Osteocyte (in vitro differentiated cells): Measurements from ENCODE around the gene TREML1. TPM values are rescaled to one million over a fixed set of nuclear protein-coding genes. Genes with fewer than 3 reads are reported as not detected.
A peak's percentile ranks its signal among the peaks of the same experiment; 100 is the strongest.

Source experiments
- DNase-seq: peaks from one replicate; pipeline ENCODE4 v3.0.0; 2021; ENCODE audit warnings: mixed read lengths; ENCODE audit not compliant: unreplicated experiment; ENCODE audit errors: extremely low spot score
- H3K27ac Mint-ChIP-seq: one replicate; pipeline ENCODE4 v1.8.0; 2021; ENCODE audit warnings: mild to moderate bottlenecking, mixed read lengths; ENCODE audit not compliant: unreplicated experiment
- H3K27me3 Mint-ChIP-seq: one replicate; pipeline ENCODE4 v1.8.0; 2021; ENCODE audit warnings: mixed read lengths; ENCODE audit not compliant: unreplicated experiment
- H3K36me3 Mint-ChIP-seq: one replicate; pipeline ENCODE4 v1.8.0; 2021; ENCODE audit warnings: mixed read lengths; ENCODE audit not compliant: unreplicated experiment
- H3K4me1 Mint-ChIP-seq: one replicate; pipeline ENCODE4 v1.8.0; 2021; ENCODE audit warnings: mixed read lengths; ENCODE audit not compliant: unreplicated experiment
- H3K4me3 Mint-ChIP-seq: one replicate; pipeline ENCODE4 v1.8.0; 2021; ENCODE audit warnings: mild to moderate bottlenecking, moderate library complexity, mixed read lengths; ENCODE audit not compliant: unreplicated experiment
- H3K9me3 Mint-ChIP-seq: one replicate; pipeline ENCODE4 v1.8.0; 2021; ENCODE audit warnings: mixed read lengths; ENCODE audit not compliant: unreplicated experiment
- CTCF ChIP-seq: fragments of 200-600 bp; sonication (generic); IDR thresholded peaks from 2 replicates; pipeline ENCODE4 v1.5.0; 2021; ENCODE audit warnings: antibody characterized with exemption, mild to moderate bottlenecking, moderate library complexity
- total RNA-seq: library from RNA; stranded (reverse); gene quantifications from 2 replicates; pipeline ENCODE4 v1.2.1, GENCODE V29; 2021

TREML1 gene
- total RNA-seq, 1 donor from 2014 or later: not detected

GRCh38 chr6:41199552-41200246 lies 45.6 kb upstream of the TREML1 start:
- no peak for TF ChIP-seq CTCF
- H3K36me3 Mint-ChIP-seq: no peaks in the 10 kb centered on the region
- H3K27ac Mint-ChIP-seq: no peak overlapping the region
- DNase-seq: peak; percentile 30
- H3K9me3 Mint-ChIP-seq: no peaks in the 10 kb centered on the region
- no peak overlapping the region for H3K4me3 Mint-ChIP-seq
- peaks cover 2% of the 10 kb centered on the region for H3K4me1 Mint-ChIP-seq
- peaks cover 40% of the 10 kb centered on the region for H3K27me3 Mint-ChIP-seq

GRCh38 chr6:41197234-41197633 lies 43.1 kb upstream of the TREML1 start:
- peaks cover 2% of the 10 kb centered on the region for H3K4me1 Mint-ChIP-seq
- peaks cover 36% of the 10 kb centered on the region for H3K27me3 Mint-ChIP-seq
- no peak for TF ChIP-seq CTCF
- no peaks in the 10 kb centered on the region for H3K36me3 Mint-ChIP-seq
- DNase-seq: peak; percentile 36
- no peaks in the 10 kb centered on the region for H3K9me3 Mint-ChIP-seq
- no peak overlapping the region for H3K27ac Mint-ChIP-seq
- no peak overlapping the region for H3K4me3 Mint-ChIP-seq

- H3K27ac Mint-ChIP-seq: no peak overlapping the region
- peaks cover 30% of the 10 kb centered on the region for H3K27me3 Mint-ChIP-seq
- H3K36me3 Mint-ChIP-seq: no peaks in the 10 kb centered on the region
- H3K9me3 Mint-ChIP-seq: no peaks in the 10 kb centered on the region
- no peaks in the 10 kb centered on the region for H3K4me1 Mint-ChIP-seq
- no peak for TF ChIP-seq CTCF
- H3K4me3 Mint-ChIP-seq: no peak overlapping the region
- DNase-seq: peak; percentile 66
These were observed 40.2 kb upstream of the TREML1 start for GRCh38 chr6:41194386-41194785.

- no peak for TF ChIP-seq CTCF
- Mint-ChIP-seq H3K9me3 (no peaks in the 10 kb centered on the region), H3K27me3 (peaks cover 27% of the 10 kb centered on the region), H3K27ac (no peak overlapping the region), H3K36me3 (no peaks in the 10 kb centered on the region), H3K4me3 (no peak overlapping the region), H3K4me1 (no peaks in the 10 kb centered on the region)
- peak; percentile 23 for DNase-seq
These were observed 39.7 kb upstream of the TREML1 start for GRCh38 chr6:41193884-41194283.

- H3K36me3 Mint-ChIP-seq: no peaks in the 10 kb centered on the region
- H3K9me3 Mint-ChIP-seq: no peaks in the 10 kb centered on the region
- H3K27ac Mint-ChIP-seq: no peak overlapping the region
- no peak for TF ChIP-seq CTCF
- peak; percentile 54 for DNase-seq
- peaks cover 31% of the 10 kb centered on the region for H3K27me3 Mint-ChIP-seq
- H3K4me3 Mint-ChIP-seq: no peak overlapping the region
- no peaks in the 10 kb centered on the region for H3K4me1 Mint-ChIP-seq
These were observed 39.1 kb upstream of the TREML1 start for GRCh38 chr6:41193171-41193734.
